ENCODE data around the gene BABAM1. TPM values are rescaled to one million over a fixed set of nuclear protein-coding genes. Genes with fewer than 3 reads are reported as not detected.

Gene BABAM1
- total RNA-seq, 4 donors from 2014 or later = 60.0 to 72.0 (median 67.0) TPM

GRCh38 chr19:17285415-17286135 lies 18.3 kb downstream of the BABAM1 start:
- TF ChIP-seq EP300 (IDR thresholded peaks at IDR 0.05) = no peak
- TF ChIP-seq, protein P1, sequence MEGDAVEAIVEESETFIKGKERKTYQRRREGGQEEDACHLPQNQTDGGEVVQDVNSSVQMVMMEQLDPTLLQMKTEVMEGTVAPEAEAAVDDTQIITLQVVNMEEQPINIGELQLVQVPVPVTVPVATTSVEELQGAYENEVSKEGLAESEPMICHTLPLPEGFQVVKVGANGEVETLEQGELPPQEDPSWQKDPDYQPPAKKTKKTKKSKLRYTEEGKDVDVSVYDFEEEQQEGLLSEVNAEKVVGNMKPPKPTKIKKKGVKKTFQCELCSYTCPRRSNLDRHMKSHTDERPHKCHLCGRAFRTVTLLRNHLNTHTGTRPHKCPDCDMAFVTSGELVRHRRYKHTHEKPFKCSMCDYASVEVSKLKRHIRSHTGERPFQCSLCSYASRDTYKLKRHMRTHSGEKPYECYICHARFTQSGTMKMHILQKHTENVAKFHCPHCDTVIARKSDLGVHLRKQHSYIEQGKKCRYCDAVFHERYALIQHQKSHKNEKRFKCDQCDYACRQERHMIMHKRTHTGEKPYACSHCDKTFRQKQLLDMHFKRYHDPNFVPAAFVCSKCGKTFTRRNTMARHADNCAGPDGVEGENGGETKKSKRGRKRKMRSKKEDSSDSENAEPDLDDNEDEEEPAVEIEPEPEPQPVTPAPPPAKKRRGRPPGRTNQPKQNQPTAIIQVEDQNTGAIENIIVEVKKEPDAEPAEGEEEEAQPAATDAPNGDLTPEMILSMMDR (IDR thresholded peaks at IDR 0.05) = no peak
- no peak for TF ChIP-seq POLR2A (IDR thresholded peaks at IDR 0.05)
- no peak for DNase-seq (ENCODE audit: low spot score in 2 of 2)
- H3K36me3 ChIP-seq = peaks cover 0 to 20% (median 0%) of the 10 kb centered on the region in 3 donors
- peaks cover 0 to 25% of the 10 kb centered on the region in 2 donors for H3K27me3 ChIP-seq
- H3K9me3 ChIP-seq = no peaks in the 10 kb centered on the region
- H3K27ac ChIP-seq = no peak overlapping the region
- H3K4me3 ChIP-seq = no peak overlapping the region
- peaks cover 0 to 24% (median 12%) of the 10 kb centered on the region in 4 donors for H3K4me1 ChIP-seq
- WGBS, 2 donors = 88 to 92% methylated on average over 16 of the region's 18 CpGs

- no peak for TF ChIP-seq POLR2A (IDR thresholded peaks at IDR 0.05)
- DNase-seq (ENCODE audit: low spot score in 2 of 2) = no peak
- 89 to 91% methylated on average over 8 to 11 of the region's 11 CpGs for WGBS, 2 donors
- H3K27ac ChIP-seq = no peak overlapping the region
- no peak overlapping the region for H3K4me3 ChIP-seq
- H3K9me3 ChIP-seq = no peaks in the 10 kb centered on the region
- peaks cover 0 to 22% of the 10 kb centered on the region in 2 donors for H3K27me3 ChIP-seq
- peaks cover 0 to 24% (median 12%) of the 10 kb centered on the region in 4 donors for H3K4me1 ChIP-seq
- H3K36me3 ChIP-seq = peaks cover 0 to 20% (median 0%) of the 10 kb centered on the region in 3 donors
Observed at GRCh38 chr19:17286263-17286662, 19.0 kb downstream of the BABAM1 start.

GRCh38 chr19:17286752-17287151 lies 19.5 kb downstream of the BABAM1 start:
- Histone ChIP-seq H3K9me3 (no peaks in the 10 kb centered on the region), H3K4me3 (no peak overlapping the region), H3K36me3 (peaks cover 0 to 20% (median 0%) of the 10 kb centered on the region in 3 donors), H3K27me3 (peaks cover 0 to 17% of the 10 kb centered on the region in 2 donors), H3K4me1 (peaks cover 0 to 19% (median 8%) of the 10 kb centered on the region in 4 donors), H3K27ac (no peak overlapping the region)
- TF ChIP-seq, protein P1 (IDR thresholded peaks at IDR 0.05) = no peak
- TF ChIP-seq POLR2A (IDR thresholded peaks at IDR 0.05) (no peak), EP300 (IDR thresholded peaks at IDR 0.05) (no peak)
- DNase-seq (ENCODE audit: low spot score in 2 of 2) = no peak
- 87 to 90% methylated on average over 9 of the region's 9 CpGs for WGBS, 2 donors

GRCh38 chr19:17289489-17289888 lies 22.2 kb downstream of the BABAM1 start:
- WGBS, 2 donors = 13 to 15% methylated on average over 18 to 22 of the region's 22 CpGs
- TF ChIP-seq POLR2A (IDR thresholded peaks at IDR 0.05) = no peak
- TF ChIP-seq, protein P1 (IDR thresholded peaks at IDR 0.05) = no peak
- no peak for TF ChIP-seq EP300 (IDR thresholded peaks at IDR 0.05)
- Histone ChIP-seq H3K9me3 (no peaks in the 10 kb centered on the region), H3K4me3 (no peak overlapping the region), H3K27me3 (no peaks in the 10 kb centered on the region), H3K36me3 (peaks cover 0 to 20% (median 0%) of the 10 kb centered on the region in 3 donors), H3K27ac (no peak overlapping the region), H3K4me1 (peaks cover 0 to 22% (median 7%) of the 10 kb centered on the region in 4 donors)
- DNase-seq (ENCODE audit: low spot score in 2 of 2) = no peak

- 0 to 7% methylated on average over 3 to 11 of the region's 46 CpGs for WGBS, 2 donors
- peak overlapping the region; percentile 31 to 65 (median 50) for H3K4me3 ChIP-seq
Observed at GRCh38 chr19:17292301-17293074, 25.2 kb downstream of the BABAM1 start.

More at GRCh38 chr19:17292301-17293074, 25.2 kb downstream of the BABAM1 start:
- Histone ChIP-seq H3K27me3 (no peaks in the 10 kb centered on the region), H3K27ac (peak overlapping the region in 3 of 4 donors; percentile 73 to 81 (median 79)), H3K9me3 (no peaks in the 10 kb centered on the region), H3K4me1 (peaks cover 0 to 22% (median 7%) of the 10 kb centered on the region in 4 donors), H3K36me3 (peaks cover 0 to 22% (median 0%) of the 10 kb centered on the region in 3 donors)
- DNase-seq (ENCODE audit: low spot score in 2 of 2) = peak; percentile 48 to 75
- TF ChIP-seq POLR2A (IDR thresholded peaks at IDR 0.05) = no peak
- TF ChIP-seq, protein P1 (IDR thresholded peaks at IDR 0.05) = peak; percentile 55 to 77 (median 65)
